GM13977 (cell line): ENCODE data around the gene SEPTIN5.

Source experiments
- DNase-seq: peaks from one replicate; pipeline ENCODE4 v3.0.0; 2012; ENCODE audit warnings: low spot score
- in situ Hi-C: fragments of 300-500 bp; cut with MboI; formaldehyde crosslinking; loops from one replicate; pipeline ENCODE4 v1.12.0; 2022; ENCODE audit warnings: low sequenced_read_pairs, low pct_unique_long_range_greater_than_20kb, mixed read lengths, inconsistent platforms; ENCODE audit not compliant: unreplicated experiment
- TF ChIP-seq, protein P1 (sequence below): IDR thresholded peaks from 2 replicates; pipeline ENCODE4 v1.5.1; 2012; ENCODE audit warnings: mild to moderate bottlenecking, control low read depth; ENCODE audit not compliant: insufficient read depth; ENCODE audit errors: extremely low read depth, missing control alignments

The SEPTIN5 gene

DNA sequence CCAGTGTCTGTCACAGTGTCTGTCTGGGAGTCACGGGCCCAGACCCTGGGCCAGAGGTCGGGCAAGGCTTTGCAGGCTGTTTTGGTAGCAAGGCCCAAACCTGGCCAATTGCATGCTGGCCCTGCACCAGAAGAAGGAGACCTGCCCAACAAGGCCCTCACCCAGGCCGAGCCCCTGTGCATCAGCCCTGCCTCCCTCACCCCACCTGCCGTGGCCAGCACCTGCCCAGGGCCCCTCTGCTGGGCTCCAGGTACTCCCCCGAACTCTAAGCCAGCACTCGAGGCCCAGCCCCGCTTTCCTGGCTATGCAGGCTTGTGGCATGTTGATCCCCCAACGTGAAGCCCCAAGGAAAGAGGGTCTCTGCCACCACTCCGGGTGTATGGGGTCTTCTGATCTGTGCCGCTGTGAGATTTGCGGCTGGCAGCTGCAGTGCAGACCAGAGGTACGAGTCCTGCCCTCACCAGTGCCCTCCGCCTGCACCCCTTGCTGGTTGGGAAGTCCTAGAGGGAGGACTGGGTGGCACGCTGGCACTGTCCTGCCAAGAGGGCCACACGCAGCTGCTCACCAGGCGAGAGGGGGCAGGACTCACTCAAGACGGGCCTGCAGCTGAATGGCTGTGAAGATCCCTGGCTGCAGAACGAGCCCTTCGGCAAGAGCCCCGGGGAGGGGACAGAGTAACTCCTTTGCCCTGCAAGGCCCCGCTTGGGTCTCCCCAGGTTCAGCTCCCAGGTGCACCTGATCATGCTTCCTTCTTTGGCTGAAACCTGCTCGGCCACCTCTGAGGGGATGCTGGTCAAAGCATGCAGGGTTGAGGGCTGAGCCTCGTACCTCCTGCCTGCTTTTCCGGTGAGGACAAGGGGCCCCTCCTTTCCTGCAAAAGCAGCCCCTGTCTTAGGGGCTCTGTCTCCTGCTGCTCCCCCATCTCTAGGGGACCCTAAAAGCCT is 6.7 kb upstream of the SEPTIN5 start:
- no peak for DNase-seq
- TF ChIP-seq, protein P1, sequence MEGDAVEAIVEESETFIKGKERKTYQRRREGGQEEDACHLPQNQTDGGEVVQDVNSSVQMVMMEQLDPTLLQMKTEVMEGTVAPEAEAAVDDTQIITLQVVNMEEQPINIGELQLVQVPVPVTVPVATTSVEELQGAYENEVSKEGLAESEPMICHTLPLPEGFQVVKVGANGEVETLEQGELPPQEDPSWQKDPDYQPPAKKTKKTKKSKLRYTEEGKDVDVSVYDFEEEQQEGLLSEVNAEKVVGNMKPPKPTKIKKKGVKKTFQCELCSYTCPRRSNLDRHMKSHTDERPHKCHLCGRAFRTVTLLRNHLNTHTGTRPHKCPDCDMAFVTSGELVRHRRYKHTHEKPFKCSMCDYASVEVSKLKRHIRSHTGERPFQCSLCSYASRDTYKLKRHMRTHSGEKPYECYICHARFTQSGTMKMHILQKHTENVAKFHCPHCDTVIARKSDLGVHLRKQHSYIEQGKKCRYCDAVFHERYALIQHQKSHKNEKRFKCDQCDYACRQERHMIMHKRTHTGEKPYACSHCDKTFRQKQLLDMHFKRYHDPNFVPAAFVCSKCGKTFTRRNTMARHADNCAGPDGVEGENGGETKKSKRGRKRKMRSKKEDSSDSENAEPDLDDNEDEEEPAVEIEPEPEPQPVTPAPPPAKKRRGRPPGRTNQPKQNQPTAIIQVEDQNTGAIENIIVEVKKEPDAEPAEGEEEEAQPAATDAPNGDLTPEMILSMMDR, result no peak
- in situ Hi-C loops, result no loop called here

DNA sequence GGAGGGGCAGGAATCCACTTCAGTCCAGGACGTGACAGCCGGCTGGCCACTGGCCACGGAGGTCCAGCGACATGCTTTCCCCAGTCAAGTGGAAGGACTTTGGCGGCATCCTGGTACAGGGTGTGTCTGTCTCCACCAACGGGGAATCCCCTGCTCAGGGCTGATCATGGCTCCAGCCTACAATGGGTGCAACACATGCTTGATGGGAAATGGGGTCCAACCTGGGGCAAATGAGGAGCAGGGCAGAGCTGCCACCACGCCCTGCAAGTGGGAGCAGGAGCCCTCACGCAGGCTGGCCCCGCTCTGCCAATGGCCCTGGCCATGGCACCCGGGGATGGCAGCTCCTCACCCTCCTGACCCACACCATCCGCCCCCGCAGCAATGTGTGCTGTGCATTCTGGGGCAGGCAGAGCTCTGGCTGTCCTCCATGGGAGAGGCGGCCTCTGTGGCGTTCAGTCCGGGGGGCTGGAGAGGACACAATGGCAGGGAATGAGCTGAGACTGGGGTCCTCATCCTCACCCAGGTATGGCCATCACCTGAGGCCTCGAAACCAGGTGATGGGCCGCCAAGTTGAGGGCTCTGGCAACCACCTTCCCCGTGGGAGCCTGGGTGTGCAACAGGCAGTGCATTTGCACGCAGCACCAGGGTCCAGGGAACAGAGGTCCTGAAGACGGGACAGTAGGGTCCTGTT is 5.8 kb upstream of the SEPTIN5 start:
- in situ Hi-C loops, result no loop called here
- no peak for DNase-seq
- TF ChIP-seq, protein P1, result no peak

DNA sequence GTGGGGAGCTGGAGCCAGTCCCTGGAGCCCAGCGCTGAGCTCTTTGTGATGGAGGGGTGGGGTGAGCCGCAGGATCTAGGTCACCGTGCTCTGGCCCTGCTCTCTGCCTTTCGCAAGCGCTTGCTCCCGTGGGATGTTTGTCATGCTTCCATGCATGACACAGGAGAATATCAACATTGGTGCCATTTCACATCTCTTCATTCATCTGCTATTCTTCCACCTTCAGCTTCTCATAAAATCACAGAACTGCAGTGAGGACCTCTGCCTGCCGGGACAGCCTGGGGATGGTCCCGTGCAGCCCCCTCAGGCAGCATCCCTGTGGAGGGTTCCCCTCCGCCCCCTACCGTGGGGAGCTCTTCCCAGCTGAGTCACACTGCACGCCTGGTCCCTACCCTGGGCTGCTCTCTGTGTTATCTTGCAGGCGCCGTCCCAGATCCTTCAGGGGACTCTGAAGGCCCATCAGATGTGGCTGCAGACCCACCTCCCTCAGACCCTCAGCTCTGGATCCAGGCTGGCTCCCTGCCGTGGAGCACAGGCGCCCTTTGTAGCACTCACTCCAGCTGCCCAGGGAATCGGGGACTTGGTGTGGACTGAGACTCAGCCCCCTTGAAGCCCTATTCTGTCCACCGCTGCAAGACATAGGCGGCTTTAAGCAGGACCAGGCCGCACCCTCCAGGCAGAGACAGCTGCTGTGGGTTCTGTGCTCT is 5.1 kb upstream of the SEPTIN5 start:
- TF ChIP-seq, protein P1, result no peak
- in situ Hi-C loops, result no loop called here
- no peak for DNase-seq

DNA sequence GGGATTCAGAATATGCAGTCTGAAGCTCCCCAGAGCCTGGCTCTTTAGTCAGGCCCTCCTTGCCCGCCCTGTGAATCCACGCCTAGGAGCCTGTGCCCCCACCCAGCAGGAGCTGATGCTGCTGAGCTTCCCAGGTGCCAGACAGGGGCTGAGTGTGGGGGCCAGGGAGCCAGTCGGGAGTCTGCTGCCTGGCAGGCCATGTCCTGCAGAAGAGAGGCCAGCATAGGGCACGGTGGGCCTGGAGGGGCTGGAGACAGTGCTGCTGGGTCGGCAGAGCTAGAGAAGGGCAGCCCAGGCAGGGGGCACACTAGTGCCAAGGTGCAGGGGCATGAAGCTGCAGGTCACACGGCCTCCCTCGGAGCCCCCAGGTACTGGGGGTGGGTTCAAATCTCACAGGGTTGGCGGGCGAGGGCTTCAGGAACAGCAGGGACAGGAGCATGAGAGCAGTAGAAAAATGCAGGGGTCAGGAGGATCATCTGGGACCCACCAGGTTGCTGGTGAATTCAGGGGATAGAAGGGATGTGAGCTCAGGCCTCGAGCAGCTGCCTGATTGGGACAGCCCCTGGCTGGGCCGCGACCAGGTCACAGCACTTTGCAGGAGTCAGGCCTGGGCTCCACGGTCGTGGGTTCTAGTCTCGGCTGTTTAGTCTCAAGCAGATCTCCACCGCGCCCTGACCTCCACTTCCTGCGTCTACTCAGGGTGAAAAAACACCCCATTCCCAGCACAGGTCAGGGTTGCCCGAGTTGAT is 4.1 kb upstream of the SEPTIN5 start:
- TF ChIP-seq, protein P1, result no peak
- DNase-seq, result no peak
- in situ Hi-C loops, result no loop called here

DNA sequence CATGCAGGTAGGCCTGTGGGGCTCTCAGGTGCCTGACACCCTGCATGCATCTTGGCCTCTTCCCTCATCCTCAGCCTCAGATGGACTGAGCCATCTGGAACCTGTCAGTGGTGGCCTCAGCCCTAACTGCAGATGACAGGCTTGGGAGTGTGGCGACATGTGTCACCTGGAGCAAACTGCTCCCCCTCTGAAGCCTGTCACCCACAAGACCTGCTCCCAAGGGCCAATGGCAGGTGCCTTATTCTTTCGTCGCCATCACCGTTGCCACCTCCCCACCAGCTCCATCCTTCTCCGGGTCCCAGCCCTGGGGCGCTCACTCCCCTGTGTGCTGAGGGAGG is 3.6 kb upstream of the SEPTIN5 start:
- TF ChIP-seq, protein P1, result no peak
- in situ Hi-C loops, result no loop called here
- no peak for DNase-seq

DNA sequence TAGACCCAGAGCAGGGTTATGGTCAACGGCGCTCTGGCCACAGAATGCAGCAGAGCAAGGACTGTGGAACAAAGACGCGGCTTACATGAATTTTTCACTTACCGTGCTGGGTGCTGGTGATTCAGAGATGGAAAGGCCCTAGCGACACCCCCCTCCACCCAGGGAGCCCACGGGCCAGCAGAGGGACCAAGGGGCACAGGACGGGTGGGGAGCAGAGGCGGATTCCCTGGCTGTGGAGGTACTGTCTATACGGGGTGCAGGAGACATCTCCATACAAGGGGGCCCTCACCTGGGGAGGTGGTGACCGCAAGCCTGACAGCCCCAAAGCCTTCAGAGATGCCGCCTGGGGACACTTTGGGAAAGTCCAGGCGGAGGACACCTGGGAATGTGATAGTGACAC is 1.1 kb upstream of the SEPTIN5 start:
- TF ChIP-seq, protein P1, result no peak
- in situ Hi-C loops, result no loop called here
- DNase-seq, result no peak
